Right lung (tissue), 5 donors: ENCODE results near the gene SAMD4A. TPM values are rescaled to one million over a fixed set of nuclear protein-coding genes. Genes with fewer than 3 reads are reported as not detected.
"Not testable (repeated sequence)": the region's sequence is repeated elsewhere in the genome, so short reads cannot be mapped to it uniquely, and the experiment has no call there.

ENCODE experiments used
- DNase-seq, 2 donors: peaks; one replicate each; pipeline ENCODE4 v3.0.0-alpha.2; 2013
- polyA plus RNA-seq, 5 donors: library from polyadenylated mRNA; unstranded; fragments of 120-200 nt; gene quantifications; one replicate each; pipeline versions ENCODE4 v1.2.1 to v1.2.3, GENCODE V29; 2013; ENCODE audit warnings: inconsistent platforms in 1 of 5, low replicate concordance in 1 of 5; ENCODE audit not compliant: insufficient read length in 5 of 5, insufficient read depth in 1 of 5

The SAMD4A gene
- polyA plus RNA-seq, 5 donors: 4.9 to 9.8 (median 7.9) TPM

GRCh38 chr14:54725998-54726397, 159.1 kb downstream of the SAMD4A start:
- no peak for DNase-seq

DNA sequence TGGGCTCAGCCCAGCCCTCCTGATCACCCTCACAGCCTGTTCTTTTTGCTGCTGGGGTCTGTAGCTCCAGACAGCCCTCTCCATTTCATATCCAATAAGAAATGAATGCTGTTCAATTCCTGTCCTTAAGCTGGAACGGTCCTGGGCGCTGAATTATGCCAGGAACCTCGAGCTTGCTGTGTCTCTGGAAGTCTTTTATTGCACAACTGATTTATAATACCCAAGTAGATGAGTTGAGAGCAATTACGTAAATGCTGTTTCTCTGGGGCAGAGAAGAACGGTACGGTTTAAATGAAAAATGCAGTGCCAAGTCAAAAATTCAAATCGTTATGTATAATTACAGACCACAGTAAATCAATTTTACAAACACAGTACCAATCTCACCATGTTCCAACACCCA, 161.0 kb downstream of the SAMD4A start:
- DNase-seq: peak in 1 of 2 donors; percentile 30

DNA sequence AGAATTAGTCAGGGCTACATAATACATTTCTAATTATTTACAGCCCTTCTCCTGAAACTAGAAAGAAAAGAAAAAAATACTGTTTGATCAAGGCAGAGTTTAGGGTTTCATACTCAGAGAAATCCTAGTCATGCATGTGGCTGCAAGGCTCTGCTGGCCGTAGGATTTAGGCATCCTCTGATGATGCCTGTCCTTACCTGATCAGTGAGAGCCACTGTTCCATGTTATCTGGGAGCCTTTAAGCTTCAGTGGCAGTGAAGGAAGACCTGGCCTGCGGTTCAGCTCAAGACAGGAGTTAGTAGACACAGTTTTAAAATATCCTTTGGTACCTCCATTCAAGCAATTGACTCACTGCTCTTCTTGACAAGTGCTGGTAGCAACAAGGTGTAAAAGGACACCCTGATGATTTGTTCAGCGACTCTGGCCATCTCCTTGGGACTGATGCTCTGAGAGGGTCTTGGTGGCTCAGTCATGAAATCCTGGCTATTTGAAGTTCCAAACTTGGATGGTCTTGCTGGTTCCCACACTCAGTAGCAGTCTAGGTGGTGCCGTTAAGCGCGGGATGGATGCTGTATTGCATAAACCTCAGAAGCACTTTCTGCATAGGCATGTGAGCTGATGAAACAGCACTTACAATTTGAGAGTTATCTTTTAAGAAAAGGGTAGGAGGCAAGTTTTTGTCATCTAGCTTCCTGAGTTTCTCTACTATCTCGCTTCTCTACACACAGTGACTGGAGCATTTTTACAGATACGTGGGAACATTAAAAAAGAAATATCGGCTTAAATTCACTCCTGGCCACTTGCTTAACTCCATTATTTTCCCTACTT, 162.0 kb downstream of the SAMD4A start:
- no peak for DNase-seq

DNA sequence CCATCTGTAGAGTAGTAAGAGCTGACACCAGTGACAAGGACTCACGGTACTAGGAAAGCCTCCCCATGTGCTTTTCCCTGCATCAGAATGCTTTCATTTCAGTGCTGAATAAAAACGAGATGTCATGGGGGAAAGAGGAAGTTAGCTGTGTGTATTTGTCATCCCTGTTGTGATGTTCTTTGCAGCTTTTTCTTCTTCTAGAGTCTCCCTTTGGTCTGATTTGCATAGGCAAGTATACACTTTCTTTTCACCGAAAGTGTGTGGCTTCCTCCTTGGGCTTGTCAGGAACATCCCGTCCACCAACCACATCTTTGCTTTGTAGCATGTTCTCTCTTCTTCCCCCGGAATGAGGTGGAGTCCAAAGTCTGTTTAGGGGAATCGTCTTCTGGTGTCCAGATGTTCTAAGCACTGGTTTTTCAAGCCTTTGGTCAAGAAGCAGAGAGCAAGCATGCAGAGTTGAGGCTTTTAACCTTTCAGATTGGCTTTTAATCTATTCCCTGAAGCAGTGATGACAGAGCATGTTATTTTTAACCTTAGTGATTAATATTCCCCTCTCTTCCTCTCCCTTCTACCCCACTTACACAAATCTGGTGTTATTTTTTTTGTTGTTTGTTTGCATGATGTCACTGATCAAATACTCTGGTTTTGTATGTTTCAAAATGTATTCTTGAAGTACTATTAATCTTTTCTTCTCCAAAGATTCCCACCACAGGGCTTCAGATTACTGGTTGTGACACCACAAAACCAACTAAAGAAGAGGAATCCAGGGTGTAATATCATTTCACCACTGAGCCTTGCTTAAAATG, 163.4 kb downstream of the SAMD4A start:
- DNase-seq: no peak

DNA sequence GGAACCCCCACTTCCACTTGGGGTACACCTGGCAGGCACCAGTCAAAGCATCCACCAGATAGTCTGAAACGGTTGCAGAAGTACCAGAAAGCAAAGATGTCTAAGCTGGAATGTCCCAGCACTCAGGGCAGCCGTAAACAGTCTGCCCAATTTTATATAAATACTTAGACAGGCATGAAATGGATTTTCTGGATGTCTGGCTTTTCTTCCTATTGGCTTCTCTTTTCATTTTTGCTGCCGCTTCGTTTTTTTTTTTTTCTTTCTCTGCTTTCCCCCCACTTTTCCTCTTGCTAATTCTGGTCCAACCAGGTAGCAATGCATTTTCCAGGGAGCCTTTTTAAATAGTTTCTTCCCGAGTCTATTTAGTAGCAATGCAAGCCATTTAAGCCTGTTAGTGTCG, 168.0 kb downstream of the SAMD4A start:
- DNase-seq: no peak

DNA sequence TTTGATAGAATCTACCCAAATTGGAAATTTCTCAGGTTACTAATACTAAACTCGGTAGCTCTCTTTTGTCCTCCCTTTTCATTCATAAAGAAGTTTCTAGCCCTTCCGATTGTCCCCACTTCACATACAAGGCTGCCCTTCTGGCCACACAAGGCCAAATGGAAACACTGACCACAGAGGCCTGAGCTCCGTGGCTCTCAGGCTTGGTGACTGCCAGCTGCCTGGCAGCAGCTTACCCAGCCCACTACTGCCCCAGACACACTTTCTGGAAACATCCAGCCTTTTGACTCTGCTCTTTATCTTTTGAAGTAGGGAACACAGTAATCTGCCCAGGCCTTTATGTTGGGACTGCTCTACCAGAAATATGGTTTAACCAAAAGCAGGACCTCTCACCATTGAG, 168.5 kb downstream of the SAMD4A start:
- no peak for DNase-seq

- DNase-seq: no peak
Observed at GRCh38 chr14:54737132-54737711, 170.3 kb downstream of the SAMD4A start.

GRCh38 chr14:54738009-54738408, 171.1 kb downstream of the SAMD4A start:
- DNase-seq: no peak

GRCh38 chr14:54739514-54739913, 172.6 kb downstream of the SAMD4A start:
- DNase-seq: no peak

DNA sequence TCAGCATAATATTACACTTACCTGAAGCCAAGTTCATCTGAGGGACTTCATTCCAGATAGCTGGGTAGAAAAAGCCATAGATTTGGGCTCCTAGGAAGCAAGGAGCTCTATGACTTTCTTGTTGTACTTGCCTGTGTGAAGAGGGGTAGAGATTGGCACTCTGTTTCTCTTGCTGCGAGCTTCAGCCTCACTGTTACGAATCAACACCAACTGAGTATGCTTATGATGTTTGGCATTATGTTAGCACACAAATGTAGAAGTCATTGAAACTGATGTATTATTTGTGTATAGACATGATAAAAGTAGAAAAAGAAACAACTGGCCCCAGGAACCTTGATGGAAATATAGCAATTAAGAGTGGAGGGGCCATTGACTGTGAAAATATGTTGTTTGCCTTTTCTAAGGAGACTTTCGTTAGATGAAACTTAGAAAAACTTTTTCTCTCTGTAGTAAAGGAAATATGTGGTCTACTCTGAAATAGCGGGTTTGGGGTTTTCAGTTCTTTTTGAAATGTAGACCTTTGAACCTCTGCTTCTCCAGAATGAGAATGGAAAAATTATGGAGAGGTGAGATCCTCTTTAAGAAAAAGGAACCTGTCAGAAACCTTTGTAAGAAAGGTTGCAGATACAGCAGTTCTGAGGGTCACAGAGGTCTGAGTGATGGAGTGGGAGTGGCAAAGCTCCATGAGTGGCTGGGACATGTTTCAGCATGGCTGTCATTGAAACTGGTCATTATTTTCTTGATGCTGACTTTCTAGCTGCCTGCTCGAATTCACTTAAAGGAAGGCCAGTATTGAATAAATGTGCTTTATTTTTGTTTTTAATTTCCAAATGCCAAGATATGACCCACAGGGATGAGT, 175.8 kb downstream of the SAMD4A start:
- no peak for DNase-seq

GRCh38 chr14:54743382-54743781, 176.5 kb downstream of the SAMD4A start:
- no peak for DNase-seq

DNA sequence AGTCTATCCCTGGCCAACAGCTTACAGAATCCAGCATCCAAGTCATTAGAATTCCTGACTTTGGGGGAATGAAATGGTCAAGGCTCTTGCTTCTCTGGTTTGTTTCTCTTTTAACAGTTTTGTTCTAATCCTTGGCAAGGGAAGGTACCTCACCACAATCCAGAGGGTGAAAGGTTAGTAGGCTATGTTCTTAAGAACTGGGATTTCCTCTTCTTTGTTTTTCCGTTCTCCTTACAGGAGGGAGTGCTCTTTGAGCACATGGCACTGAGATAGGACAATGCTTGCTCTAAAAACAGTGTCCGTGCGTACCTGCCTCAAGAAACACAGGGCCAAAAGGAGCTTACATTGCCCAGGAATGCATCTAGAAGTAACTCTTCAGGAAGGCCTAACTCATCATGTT, 179.1 kb downstream of the SAMD4A start:
- no peak for DNase-seq

DNA sequence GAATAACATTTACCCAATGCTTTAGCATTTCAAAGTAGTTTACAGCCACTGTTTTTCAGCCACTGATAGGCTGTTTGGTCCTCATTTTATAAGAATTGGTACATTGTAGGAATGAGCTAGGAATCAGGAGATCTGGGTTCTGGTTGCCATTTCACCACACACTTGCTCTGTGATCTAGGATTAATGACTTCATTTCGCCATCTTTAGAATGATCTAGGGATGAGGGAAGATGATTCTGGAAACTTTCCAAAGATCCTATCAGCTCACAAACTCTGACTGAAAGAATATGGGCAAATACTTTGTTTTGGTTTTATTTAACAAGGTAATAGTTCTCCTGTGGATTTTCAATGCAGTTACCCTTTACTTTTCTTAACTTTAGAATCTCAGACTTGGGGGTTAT, 180.7 kb downstream of the SAMD4A start:
- no peak for DNase-seq

- no peak for DNase-seq
Observed at GRCh38 chr14:54749180-54749579, 182.3 kb downstream of the SAMD4A start.

GRCh38 chr14:54749727-54750126, 182.8 kb downstream of the SAMD4A start:
- DNase-seq: no peak

DNA sequence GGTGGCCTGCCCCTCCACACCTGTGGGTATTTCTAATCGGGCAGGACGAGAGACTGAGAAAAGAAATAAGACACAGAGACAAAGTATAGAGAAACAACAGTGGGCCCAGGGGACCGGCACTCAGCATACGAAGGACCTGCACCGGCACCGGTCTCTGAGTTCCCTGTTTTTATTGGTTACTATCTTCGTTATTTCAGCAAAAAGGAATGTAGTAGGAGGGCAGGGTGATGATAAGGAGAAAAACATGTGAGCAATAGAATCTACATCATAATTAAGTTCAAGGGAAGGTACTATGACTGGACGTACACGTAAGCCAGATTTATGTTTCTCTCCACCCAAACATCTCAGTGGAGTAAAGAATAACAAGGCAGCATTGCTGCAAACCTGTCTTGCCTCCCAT, 185.7 kb downstream of the SAMD4A start:
- not testable (repeated sequence) for DNase-seq

DNA sequence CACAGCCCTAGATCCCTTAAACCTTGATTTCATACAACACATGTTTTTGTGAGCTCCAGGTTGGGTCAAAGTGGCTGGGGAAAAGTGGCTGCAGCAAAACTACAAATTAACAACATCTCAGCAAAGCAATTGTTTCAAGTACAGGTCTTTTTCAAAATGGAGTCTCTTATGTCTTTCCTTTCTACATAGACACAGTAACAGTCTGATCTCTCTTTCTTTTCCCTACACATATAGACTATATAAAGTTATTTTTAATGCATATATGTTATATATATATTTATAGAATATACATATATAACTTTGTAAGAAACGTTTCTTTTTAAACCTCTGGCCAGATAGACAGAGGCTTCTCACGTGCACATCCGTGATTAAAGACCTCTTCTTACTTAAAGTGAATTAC, 186.5 kb downstream of the SAMD4A start:
- DNase-seq: not testable (repeated sequence)

DNA sequence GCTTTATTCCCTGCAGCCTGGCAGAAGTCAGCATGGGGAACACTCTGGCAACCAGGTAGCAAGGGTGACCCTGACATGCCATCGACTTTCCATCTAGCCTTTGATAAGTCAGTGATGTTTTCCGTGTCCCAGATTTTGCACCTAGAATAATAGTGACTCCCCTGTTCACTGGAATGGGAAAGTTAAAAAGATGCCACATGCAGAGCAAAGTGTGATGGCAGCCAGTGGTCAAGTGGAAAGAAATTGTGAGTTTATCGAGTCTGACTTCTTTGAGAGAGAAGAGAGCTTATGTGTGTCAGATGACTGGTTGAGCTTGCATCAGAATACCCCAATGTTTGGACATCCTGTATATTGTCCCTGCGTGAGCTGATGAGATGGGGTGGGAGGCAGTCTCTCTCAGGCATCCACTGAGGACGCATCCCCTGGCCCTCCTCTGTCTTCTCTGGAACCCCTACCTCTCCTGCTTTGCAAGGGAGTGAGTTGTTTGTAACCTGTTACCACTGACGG, 187.2 kb downstream of the SAMD4A start:
- no peak for DNase-seq

GRCh38 chr14:54754623-54755386, 187.9 kb downstream of the SAMD4A start:
- no peak for DNase-seq

DNA sequence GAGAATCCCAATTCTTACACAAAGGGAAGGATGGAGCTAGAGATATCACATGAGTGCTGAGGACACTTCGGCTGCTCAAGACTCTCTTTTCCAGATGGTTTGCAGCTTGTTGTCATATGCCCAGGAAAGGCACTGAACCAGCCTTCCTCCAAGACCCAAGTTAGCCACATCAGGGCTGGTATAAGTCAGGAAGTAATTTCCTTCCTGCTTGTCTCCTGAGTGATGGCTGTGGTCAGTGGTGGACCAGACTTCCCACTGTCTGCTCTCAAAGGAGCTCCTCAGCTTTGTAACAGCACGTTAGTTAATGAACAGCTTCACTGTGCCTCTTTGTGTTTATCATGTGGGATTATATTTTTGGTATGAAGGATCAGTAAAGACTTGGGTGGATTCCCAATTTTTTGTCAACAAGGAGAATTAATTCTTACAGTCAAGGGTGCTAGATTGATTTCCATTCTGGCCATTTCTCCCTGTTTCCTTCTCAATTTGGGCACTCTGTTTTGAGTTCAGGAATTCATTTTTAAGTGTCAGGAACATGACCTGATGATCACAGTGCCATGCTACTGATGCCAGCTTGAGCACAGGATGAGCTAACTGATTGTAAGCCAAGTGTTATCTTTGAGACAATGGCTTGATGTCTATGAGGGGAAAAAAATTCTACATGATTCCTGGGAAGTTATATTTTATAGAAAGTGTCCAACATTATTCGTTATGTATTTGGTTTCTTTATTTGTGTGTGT, 189.9 kb downstream of the SAMD4A start:
- no peak for DNase-seq
